T-helper 1 cell (primary cell): ENCODE data around the gene CLIC2.
A peak's percentile ranks its signal among the peaks of the same experiment; 100 is the strongest.

Experiments used
- DNase-seq, 5 donors: peaks; one replicate each; pipeline ENCODE4 v3.0.0-alpha.2; 2012 to 2020

Gene CLIC2

DNA sequence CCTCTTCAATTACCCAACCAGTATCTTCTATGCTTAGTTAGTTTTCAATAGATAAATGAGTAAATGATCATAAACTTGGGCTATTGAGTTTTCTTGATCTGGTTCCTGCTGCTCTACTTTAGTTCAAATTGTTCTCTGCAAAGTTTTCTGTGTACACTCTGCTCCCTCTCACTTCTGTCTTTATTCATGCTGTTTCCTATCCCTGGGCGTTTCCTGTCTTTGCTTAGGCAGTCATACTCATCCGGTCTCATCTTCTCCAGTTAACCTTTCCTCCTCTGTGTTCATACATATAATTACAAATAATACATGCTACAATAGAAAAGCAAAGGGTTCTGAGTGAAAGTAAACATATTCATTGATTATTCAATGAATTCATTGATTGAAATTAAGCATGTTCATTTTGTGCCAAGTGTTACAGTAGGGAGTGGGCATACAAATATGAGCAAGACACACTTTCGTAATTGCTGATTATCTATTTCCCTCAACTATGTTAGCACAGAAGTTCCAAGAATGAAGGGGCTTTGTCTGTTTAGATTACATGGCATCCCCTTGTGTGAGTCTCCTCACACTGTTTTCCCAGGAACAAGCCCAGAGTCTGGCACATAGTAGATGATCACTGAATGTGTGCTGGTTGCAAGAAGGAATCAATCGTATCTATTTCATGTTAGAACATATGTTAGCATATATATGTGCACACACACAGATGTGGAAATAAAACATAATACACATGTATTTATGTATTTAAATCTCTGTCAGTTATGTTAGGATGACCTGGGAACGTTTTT is 71.3 kb downstream of the CLIC2 start:
- DNase-seq: peak in 1 of 5 donors; percentile 23

- DNase-seq: no peak
Measured at GRCh38 chrX:155259752-155260151, 74.7 kb downstream of the CLIC2 start.

GRCh38 chrX:155251391-155251790 is 83.0 kb downstream of the CLIC2 start:
- DNase-seq: no peak

- no peak for DNase-seq
Measured at GRCh38 chrX:155247497-155247896, 86.9 kb downstream of the CLIC2 start.

GRCh38 chrX:155246748-155247147 is 87.7 kb downstream of the CLIC2 start:
- DNase-seq: no peak

DNA sequence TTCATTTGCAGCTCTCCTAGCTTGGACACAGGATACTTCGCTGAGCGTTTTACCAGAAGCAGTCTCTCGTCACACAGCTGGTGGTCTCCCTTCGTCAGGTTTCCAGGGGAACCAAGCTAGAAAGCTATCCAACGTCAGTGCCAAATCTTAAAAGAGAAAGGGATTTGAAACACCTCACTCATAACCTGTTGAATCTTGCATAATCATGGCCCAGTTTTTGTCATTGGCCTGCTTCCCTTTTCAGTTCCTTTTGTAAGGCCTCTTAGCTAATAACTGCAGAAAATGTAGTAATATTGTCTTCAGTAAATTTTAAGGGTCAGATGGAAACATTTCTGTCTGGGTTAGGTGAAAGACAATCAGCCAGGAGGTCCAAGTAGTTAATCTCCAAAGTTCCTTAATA is 92.1 kb downstream of the CLIC2 start:
- no peak for DNase-seq

DNA sequence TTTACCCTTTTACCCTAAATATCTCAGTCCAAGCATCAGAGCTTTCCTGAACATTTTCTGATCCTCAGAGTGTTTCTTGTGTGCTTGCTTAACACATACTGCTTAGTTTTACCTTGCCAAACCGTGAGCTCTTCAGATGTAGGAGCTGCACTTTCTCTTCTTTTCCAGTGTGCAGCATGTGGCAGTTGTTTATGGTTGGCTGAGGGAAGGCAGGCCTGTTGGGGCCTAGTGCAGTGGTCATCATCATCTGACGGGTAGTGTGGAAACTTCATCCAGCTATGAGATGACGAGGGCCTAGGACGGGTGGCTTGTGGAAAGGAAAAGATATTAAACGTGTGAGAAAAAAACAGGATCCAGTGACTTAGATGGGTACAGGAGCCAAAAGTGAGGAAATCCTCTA is 96.7 kb downstream of the CLIC2 start:
- DNase-seq: no peak

GRCh38 chrX:155235891-155236290 is 98.5 kb downstream of the CLIC2 start:
- no peak for DNase-seq

- DNase-seq: peak in 1 of 5 donors; percentile 8
Measured at GRCh38 chrX:155231163-155231562, 103.3 kb downstream of the CLIC2 start.
